Measurements from ENCODE around the gene PSMA7. TPM values are rescaled to one million over a fixed set of nuclear protein-coding genes. Genes with fewer than 3 reads are reported as not detected.
A peak's percentile ranks its signal among the peaks of the same experiment; 100 is the strongest.

PSMA7 gene
- total and polyA plus RNA-seq, 9 donors = 105 to 214 (median 168) TPM

DNA sequence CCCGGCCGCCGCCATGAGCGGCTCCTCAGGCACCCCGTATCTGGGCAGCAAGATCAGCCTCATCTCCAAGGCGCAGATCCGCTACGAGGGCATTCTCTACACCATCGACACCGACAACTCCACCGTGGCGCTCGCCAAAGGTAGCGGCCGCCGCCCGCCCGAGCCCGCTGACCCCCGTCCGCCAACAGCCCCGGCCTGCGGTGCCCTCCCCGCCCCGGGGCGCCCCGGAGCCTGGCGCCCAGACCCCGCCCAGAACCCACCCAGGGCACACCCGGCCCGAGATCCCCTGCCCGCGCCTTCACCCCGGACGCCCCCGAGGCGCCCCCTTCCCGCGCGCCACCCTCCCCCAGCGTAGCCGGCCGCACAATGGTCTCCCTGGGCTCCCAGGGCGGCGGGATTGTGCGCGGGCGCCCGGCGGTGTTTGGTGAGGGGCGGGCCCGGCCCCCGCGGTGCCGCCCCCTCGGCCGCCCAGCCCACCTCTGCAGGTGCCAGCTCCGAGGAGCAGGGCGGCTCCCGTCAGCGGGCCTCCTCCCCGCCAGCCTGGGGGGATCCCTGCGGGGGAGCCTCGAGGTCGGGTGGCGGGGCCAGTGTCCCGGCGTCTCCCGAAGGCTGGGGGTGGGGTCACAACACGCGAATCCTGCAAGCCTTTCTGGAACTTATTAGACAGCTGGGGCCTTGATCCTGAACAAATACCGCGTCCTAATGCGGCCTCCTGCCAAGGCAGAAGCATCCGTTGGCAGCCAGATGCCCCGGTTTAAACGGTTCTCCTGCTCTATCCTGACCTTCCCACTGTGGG, 20.3 kb downstream of the PSMA7 start:
- DNase-seq = peak; percentile 47 to 76 (median 64)
- no peaks in the 10 kb centered on the region for H3K9me3 ChIP-seq
- TF ChIP-seq EP300 (IDR thresholded peaks at IDR 0.05) (no peak), POLR2A (IDR thresholded peaks at IDR 0.05) (no peak)
- TF ChIP-seq, protein P1, sequence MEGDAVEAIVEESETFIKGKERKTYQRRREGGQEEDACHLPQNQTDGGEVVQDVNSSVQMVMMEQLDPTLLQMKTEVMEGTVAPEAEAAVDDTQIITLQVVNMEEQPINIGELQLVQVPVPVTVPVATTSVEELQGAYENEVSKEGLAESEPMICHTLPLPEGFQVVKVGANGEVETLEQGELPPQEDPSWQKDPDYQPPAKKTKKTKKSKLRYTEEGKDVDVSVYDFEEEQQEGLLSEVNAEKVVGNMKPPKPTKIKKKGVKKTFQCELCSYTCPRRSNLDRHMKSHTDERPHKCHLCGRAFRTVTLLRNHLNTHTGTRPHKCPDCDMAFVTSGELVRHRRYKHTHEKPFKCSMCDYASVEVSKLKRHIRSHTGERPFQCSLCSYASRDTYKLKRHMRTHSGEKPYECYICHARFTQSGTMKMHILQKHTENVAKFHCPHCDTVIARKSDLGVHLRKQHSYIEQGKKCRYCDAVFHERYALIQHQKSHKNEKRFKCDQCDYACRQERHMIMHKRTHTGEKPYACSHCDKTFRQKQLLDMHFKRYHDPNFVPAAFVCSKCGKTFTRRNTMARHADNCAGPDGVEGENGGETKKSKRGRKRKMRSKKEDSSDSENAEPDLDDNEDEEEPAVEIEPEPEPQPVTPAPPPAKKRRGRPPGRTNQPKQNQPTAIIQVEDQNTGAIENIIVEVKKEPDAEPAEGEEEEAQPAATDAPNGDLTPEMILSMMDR (IDR thresholded peaks at IDR 0.05) = no peak
- H3K4me3 ChIP-seq = peak overlapping the region; percentile 84
- H3K27me3 ChIP-seq = no peaks in the 10 kb centered on the region
- peak overlapping the region; percentile 79 to 90 for H3K27ac ChIP-seq
- intact Hi-C loops (cut with DNase I) = loop anchor here in 1 of 4 donors (2.0 kb wide), 1 partner anchor 20 kb away; the partner anchor contains the start of genes PSMA7 and SS18L1
- WGBS, 3 donors = 0 to 1% (median 0%) methylated on average over 18 to 77 of the region's 77 CpGs
- no peaks in the 10 kb centered on the region for H3K36me3 ChIP-seq
- H3K4me1 ChIP-seq (ENCODE audit: insufficient read depth) = peaks cover 6% of the 10 kb centered on the region

GRCh38 chr20:62121776-62122653, 21.2 kb downstream of the PSMA7 start, which contains the start of gene LSM14B:
Gene LSM14B, plus strand, starts transcription at chr20:62122475. Its CDS starts 192 bp downstream, at chr20:62122667.
- Histone ChIP-seq H3K4me3 (peak within 1 kb of the TSS; percentile 84), H3K36me3 (no peaks in the 10 kb centered on the region), H3K4me1 (ENCODE audit: insufficient read depth) (peaks cover 6% of the 10 kb centered on the region), H3K27me3 (no peaks in the 10 kb centered on the region), H3K27ac (peak within 1 kb of the TSS; percentile 90 to 96), H3K9me3 (no peaks in the 10 kb centered on the region)
- 0 to 1% (median 1%) methylated on average over 39 to 124 of the region's 124 CpGs for WGBS, 3 donors
- intact Hi-C loops (cut with DNase I) = loop anchor here in 1 of 4 donors (2.0 kb wide), 1 partner anchor 21 kb away; the partner anchor contains the start of genes PSMA7 and SS18L1
- peak; percentile 96 to 98 (median 96) for DNase-seq
- peak; percentile 45 for TF ChIP-seq POLR2A (IDR thresholded peaks at IDR 0.05)
- TF ChIP-seq EP300 (IDR thresholded peaks at IDR 0.05) = no peak

DNA sequence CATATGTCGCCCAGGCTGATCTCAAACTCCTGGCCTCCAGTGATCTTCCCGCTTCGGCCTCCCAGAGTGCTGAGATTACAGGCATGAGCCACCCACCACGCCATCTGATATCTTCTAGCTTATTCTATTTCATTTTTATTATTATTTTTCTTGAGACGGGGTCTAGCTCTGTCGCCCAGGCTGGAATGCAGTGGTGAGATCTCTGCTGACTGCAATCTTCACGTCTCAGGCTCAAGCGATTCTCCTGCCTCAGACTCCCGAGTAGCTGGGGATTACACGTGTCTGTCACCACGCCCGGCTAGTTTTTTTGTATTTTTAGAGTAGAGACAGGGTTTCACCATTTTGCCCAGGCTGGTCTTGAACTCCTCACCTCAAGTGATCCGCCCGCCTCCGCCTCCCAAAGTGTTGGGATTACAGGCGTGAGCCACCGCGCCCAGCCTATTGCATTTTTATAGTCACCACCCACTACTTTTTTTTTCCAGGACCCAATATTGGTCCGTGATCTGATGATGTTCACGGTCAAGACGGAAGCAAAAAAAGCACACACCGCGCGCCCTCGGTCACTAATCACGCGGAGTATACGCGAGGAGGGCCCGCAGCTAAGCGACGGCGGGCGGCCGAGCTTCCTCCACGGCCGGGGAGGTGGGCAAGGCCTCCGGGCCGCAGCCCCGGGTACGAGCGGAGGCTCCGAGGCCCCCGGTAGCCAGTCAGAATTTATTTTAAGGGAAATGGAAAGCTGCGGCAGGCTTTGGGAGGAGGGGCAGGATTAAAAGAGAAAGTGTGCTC, 22.0 kb downstream of the PSMA7 start:
- intact Hi-C loops (cut with DNase I) = loop anchor here in 1 of 4 donors (1.0 kb wide), 1 partner anchor 54 kb away; no protein-coding TSS in a partner anchor
- peak overlapping the region; percentile 84 to 96 for H3K27ac ChIP-seq
- WGBS, 3 donors = 12 to 16% (median 13%) methylated on average over 45 of the region's 45 CpGs
- peak in 1 of 5 donors; percentile 49 for DNase-seq
- H3K4me3 ChIP-seq = peak overlapping the region; percentile 50
- no peaks in the 10 kb centered on the region for H3K27me3 ChIP-seq
- no peaks in the 10 kb centered on the region for H3K9me3 ChIP-seq
- TF ChIP-seq EP300 (IDR thresholded peaks at IDR 0.05) (no peak), POLR2A (IDR thresholded peaks at IDR 0.05) (no peak)
- TF ChIP-seq, protein P1 (IDR thresholded peaks at IDR 0.05) = no peak
- H3K36me3 ChIP-seq = no peaks in the 10 kb centered on the region
- H3K4me1 ChIP-seq (ENCODE audit: insufficient read depth) = peaks cover 6% of the 10 kb centered on the region

DNA sequence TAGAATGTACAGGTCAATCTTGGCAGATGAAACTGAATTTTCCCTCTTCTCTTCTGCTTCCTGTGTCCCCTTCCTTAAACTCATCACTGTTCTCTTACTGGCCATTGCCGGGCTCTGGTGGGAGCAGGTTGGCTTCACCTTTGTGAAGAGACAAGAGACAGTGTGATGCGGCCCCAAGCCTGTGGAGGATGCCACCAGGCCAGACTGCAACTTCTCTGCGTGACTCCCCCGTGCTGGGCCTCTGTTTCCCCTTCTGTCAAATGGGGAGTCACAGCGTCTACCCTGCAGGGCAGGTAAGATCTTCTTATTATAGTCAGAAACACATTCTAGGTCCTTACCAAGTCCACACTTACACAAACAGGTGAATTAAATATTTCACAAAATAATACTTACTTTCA, 22.8 kb downstream of the PSMA7 start:
- Histone ChIP-seq H3K4me3 (no peak overlapping the region), H3K4me1 (ENCODE audit: insufficient read depth) (peaks cover 6% of the 10 kb centered on the region), H3K27ac (no peak overlapping the region), H3K9me3 (no peaks in the 10 kb centered on the region), H3K27me3 (no peaks in the 10 kb centered on the region), H3K36me3 (no peaks in the 10 kb centered on the region)
- 90 to 91% (median 91%) methylated on average over 5 of the region's 5 CpGs for WGBS, 3 donors
- no peak for DNase-seq
- intact Hi-C loops (cut with DNase I) = loop anchor here in 1 of 4 donors (1.0 kb wide), 1 partner anchor 53 kb away; no protein-coding TSS in a partner anchor
- TF ChIP-seq POLR2A (IDR thresholded peaks at IDR 0.05) (no peak), EP300 (IDR thresholded peaks at IDR 0.05) (no peak)
- TF ChIP-seq, protein P1 (IDR thresholded peaks at IDR 0.05) = no peak

All from ovary (tissue), 9 donors.